GM18517 (cell line): ENCODE data around the gene ROR1.
"Not testable (repeated sequence)": the region's sequence is repeated elsewhere in the genome, so short reads cannot be mapped to it uniquely, and the experiment has no call there.

Experiments used
- ATAC-seq: cut with Tn5 transposase; IDR thresholded peaks from one replicate; pipeline ENCODE4 v1.9.1; 2021; ENCODE audit warnings: mild to moderate bottlenecking, moderate library complexity; ENCODE audit not compliant: unreplicated experiment

ROR1 gene

GRCh38 chr1:64197076-64197475 lies 423.3 kb downstream of the ROR1 start:
- ATAC-seq: no peak

- ATAC-seq: no peak
These were observed 425.3 kb downstream of the ROR1 start for GRCh38 chr1:64199154-64199553.

GRCh38 chr1:64200064-64200463 lies 426.2 kb downstream of the ROR1 start:
- no peak for ATAC-seq

- no peak for ATAC-seq
These were observed 429.6 kb downstream of the ROR1 start, which contains the start of gene UBE2U for GRCh38 chr1:64203420-64203819. TSS of gene UBE2U (plus strand) at chr1:64203623. CDS start at chr1:64204051, 428 bp downstream.

GRCh38 chr1:64209221-64209620 lies 435.4 kb downstream of the ROR1 start:
- no peak for ATAC-seq

GRCh38 chr1:64212031-64212430 lies 438.2 kb downstream of the ROR1 start:
- no peak for ATAC-seq

- no peak for ATAC-seq
These were observed 441.8 kb downstream of the ROR1 start for GRCh38 chr1:64215576-64215975.

GRCh38 chr1:64220241-64220640 lies 446.4 kb downstream of the ROR1 start:
- ATAC-seq: no peak

- ATAC-seq: peak; percentile 78
These were observed 449.7 kb downstream of the ROR1 start for GRCh38 chr1:64223329-64224151.

- not testable (repeated sequence) for ATAC-seq
These were observed 450.4 kb downstream of the ROR1 start for GRCh38 chr1:64224236-64224635.

GRCh38 chr1:64228167-64228957 lies 454.5 kb downstream of the ROR1 start:
- ATAC-seq: no peak

- no peak for ATAC-seq
These were observed 455.5 kb downstream of the ROR1 start for GRCh38 chr1:64229307-64229706.
